GM13976 (cell line): ENCODE data around the gene NPY4R2.
"Not testable (repeated sequence)": the region's sequence is repeated elsewhere in the genome, so short reads cannot be mapped to it uniquely, and the experiment has no call there.

Experiments
- DNase-seq: peaks from one replicate; pipeline ENCODE4 v3.0.0; 2012; ENCODE audit warnings: low spot score
- in situ Hi-C: fragments of 300-500 bp; cut with MboI; formaldehyde crosslinking; loops from one replicate; pipeline ENCODE4 v1.12.0; 2022; ENCODE audit warnings: low sequenced_read_pairs, mixed read lengths, inconsistent platforms; ENCODE audit not compliant: unreplicated experiment

Gene NPY4R2

DNA sequence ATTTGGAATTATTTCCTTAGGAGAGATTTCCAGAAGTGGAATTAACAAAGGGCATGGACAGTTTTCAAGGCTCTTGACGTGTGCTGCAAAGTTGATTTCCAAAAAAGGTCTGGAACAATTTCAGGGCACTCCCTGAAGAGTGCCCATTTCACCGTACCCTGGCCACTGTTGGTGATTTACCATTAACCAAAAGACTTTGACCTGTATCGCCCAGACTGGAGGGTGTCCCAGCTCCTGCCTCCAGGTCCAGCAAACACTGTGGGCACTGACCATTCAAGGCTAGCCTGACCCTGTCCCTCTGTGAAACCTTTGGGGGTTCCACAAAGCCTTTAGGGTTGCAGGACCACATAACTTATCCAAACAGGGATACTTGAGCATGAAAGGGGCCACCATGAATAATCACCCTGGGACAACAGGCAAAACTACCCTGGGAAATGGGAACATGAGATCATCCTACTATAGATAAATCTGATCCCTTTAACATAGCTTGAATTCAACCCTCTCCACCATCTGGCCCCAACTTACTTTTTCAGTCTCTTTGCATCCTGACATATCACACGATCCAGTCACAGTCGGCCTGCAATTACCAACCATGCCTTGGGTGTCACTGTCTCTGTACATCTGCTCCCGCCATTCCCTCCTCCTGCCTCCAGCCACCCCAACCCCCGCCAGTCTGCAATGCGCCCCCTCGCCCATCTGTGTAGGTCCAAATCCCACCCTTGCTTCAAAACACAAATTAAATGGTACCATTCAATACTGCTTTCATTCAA, 8.9 kb downstream of the NPY4R2 start:
- DNase-seq, in situ Hi-C loops: not testable (repeated sequence)

DNA sequence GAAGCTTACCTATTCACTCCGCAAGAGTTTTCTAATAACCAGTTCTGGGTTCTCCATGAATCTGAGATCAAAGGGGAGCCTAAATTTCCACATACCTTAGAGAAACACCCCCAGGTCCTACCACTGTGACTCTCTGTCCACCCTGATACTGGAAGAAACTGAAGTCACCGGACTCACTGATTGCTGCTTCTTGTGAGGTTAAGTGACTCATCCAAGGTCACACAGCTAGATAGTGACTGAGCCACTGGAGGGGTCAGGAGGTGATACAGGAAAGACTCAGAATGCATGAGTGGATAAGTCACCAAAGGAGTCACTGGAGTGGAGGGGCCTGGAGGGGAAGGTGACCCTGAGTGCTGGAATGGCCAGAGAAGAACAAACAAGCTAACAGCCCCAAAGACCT, 9.8 kb downstream of the NPY4R2 start:
- DNase-seq, in situ Hi-C loops: not testable (repeated sequence)

DNA sequence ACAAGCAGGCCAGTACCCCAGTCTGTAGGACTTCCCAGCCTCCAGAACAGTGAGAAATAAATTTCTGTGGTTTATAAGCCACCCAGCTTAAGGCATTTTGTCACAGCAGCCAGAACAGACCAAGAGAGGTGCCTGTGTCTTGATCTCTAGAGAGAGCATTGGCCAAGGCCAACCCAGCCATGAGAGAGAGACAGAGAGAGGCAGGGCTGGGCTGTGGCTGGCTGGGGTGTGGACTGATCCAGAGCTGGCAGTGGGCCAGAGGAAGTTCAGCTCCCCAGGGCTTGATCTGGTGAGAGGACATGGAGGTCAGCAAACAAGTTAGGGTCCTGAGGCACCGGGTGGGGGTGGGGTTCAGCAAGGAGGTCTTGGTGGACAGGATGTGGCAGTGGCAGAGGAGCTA, 14.4 kb downstream of the NPY4R2 start:
- in situ Hi-C loops, DNase-seq: not testable (repeated sequence)

DNA sequence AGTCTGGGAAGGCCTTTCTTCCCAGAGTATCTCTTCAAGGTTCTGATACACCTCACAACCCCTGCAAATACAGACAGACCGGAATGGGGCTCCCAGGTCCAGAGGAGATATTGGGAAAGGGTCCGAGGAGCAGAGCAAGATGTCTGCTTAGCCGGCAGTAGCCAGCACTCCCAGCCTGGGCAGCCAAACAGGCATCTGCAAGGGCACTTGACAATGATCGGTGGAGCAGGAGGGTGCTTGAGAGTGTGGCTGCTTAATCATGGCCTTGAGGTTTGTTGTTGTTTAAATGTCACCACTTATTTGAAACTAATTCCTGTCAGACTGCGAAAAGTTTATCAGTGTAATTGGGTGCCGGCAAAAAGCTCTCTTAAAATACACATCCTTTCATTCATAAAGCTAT, 15.0 kb downstream of the NPY4R2 start:
- in situ Hi-C loops, DNase-seq: not testable (repeated sequence)

DNA sequence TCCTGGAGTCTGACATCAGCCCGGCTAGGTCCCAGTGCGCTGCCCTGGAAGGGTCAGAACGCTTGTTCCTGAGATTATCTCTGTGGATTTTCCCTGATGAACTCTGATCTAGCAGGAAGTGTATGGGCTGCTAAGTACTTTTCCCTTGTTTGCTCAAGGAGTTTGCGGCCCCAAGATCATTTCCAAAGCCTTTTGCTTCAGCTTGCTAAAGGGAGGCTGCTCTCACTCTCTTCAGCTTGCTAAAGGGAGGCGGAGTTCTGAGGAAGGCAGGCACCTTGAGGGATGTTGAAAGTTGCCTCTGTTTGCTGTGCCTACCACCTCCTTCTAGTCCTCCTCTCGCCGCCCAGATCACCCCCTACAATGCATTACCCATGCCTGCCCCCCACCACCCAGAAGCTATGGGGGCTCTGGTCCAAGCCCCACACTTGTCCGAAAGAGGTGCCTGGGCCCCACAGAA, 18.3 kb downstream of the NPY4R2 start:
- in situ Hi-C loops, DNase-seq: not testable (repeated sequence)

DNA sequence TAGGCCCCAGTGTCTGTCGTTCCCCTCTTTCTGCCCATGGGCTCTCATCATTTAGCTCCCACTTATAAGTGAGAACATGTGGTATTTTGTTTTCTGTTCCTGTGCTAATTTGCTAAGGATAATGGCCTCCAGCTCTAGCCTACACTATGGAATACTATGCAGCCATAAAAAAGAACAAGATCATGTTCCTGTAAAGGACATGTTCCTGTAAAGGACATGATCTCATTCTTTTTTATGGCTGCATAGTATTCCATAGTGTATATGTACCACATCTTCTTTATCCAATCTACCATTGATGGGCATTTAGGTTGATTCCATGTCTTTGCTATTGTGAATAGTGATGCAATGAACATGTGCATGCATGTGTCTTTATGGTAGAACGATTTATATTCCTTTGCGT, 19.2 kb downstream of the NPY4R2 start:
- DNase-seq, in situ Hi-C loops: not testable (repeated sequence)

DNA sequence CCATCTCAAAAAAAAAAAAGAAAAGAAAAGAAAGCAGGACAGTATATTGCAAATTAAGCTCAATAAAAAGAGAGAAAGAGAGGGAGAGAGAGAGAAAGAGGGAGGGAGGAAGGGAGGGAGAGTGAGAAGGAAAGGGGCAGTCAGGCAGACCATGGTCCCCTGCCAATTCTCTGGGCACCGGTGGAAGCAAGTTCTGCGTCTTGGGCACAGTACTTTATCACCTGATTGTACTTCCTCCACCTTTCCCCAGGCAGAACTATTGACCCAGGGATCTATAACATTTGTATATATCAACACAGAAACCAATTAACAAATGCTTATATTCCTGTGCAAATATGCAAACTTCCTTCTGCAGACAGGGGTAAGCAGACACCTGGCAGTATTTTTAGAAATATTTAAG, 22.4 kb downstream of the NPY4R2 start:
- in situ Hi-C loops, DNase-seq: not testable (repeated sequence)

DNA sequence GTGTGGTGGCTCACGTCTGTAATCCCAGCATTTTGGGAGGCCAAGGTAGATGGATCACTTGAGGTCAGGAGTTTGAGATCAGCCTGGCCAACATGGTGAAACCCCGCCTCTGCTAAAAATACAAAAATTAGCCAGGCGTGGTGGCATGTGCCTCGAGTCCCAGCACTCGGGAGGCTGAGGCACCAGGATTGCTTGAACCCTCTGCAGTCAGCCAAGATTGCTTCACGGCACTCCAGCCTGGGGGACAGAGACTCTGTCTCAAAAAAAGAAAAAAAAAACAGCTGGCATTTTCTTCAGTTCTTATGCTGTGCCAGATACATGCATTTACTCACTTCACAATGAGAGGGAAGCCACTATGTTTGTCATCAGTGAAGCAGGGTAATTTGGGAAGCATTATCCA, 22.9 kb downstream of the NPY4R2 start:
- DNase-seq, in situ Hi-C loops: not testable (repeated sequence)

DNA sequence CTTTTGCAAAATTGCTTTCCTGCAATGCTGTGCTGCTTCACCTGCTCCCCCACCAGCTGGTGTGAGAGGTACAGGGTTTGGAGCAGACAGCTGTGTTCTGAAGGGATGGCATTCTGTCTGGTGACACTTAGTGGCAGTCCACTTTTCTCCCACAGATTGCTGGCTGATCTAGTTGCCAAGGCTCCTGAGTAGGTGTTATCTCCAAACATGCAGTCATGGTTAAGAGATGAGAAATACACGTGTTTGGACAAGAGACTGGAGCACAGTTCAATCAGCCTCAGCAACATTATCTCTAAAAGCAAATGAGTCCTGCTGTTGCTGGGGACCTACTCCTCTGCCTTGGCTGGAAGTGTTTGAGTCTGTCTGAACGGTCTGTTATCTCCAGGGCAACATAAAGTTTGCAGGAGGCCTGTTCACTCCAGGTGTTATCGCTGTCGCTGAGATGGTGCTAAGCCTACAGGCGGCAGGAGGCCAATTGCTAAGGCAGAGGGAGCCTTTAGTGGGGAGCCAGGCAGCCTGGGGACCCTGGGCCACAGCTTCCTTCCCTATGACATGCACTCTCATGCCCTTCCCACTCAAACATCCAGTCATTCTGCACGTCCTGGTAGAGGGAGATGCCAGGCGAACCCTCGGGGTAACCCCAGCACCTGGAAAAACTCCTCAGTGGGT, 24.0 kb downstream of the NPY4R2 start:
- in situ Hi-C loops, DNase-seq: not testable (repeated sequence)

DNA sequence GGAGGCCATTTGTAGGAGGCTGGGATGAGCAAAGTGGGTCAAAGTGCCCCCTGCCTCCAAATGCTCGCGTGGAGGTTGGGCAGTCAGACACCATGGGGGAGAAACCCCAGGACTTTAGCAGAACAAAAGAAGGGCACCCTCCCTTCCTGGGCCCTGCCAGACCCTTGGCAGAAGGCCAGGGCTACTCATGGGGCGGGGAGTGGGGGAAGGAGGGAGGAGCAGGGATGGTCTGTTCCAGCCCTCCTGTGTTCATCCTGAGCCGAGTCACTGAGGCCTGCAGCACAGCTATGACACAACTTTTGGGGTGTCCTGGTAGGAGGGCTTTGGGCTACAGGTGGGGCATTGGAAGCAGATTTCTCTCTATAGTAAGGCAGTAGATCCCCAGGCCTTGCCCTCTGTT, 24.9 kb downstream of the NPY4R2 start:
- in situ Hi-C loops, DNase-seq: not testable (repeated sequence)

DNA sequence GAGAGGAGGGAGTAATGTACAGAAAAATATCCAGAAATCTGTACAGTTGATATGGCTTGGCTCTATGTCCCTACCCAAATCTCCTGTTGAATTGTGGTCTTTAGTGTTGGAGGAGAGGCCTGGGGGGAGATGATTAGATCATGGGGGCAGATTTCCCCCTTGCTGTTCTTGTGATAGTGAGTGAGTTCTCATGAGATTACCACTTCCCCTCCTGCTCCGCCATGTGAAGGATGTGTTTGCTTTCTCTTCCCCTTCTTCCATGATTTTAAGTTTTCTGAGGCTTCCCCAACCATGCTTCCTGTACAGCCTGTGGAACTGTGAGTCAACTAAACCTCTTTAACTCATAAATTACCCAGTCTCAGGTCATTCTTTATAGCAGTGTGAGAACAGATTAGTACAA, 29.0 kb downstream of the NPY4R2 start:
- DNase-seq, in situ Hi-C loops: not testable (repeated sequence)

DNA sequence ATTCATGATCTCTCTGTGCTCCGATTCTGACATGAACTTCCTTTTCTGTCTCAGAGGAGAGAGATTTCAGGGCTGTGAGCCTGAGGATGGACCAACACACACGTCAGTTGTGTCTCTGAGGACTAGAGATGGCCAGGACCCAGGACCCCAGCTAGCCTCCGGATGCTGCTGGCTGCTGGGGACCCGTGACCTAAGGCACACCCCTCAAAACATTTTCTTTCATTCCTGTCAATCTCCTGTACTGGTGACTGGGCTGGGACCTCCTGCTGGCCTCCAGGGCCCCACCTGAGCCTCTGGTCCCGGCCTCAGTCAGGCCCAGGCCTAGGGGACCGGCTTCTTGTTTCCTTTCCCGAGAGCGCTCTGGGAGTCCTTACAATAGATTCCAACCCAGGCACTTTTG, 38.7 kb downstream of the NPY4R2 start:
- in situ Hi-C loops, DNase-seq: not testable (repeated sequence)

DNA sequence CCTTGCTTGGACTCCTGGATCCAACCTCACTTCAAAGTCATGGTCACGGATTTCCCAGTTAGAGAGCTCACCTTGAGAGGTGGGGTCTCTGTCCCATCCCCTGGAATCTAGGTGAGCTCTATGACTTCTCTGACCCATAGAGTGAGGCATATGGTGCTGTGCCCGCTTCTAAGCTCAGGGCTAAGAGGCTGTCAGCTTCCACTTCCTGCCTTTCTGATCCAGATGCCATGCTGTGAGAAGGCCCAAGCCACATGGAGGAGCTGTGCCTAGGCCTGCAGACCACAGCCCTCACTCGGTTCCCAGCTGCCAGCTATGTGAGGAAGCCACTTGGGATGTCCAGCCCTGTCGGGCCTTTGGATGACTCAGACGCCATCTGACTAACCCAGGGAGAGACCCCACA, 41.2 kb downstream of the NPY4R2 start:
- in situ Hi-C loops = not testable (repeated sequence)

DNA sequence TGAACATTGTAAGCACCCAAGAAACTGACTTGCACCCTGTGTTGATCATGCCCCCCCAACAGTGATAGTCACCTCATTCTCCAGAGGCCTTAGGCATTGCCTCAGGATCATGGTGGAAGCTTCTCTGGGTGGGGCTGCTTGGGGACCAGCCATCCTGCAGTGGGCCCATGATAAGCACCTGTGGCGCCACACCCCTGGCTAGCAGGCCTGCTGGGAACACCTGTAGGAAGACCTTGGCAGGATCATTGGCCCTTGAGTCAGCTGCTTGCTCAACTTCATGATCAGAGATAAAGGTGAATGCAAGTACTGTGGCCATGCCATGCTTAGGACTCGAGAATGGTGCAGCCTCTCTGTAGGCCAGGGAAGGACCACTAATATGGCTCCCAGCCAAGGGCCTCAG, 42.2 kb downstream of the NPY4R2 start:
- DNase-seq, in situ Hi-C loops: not testable (repeated sequence)

More for the DNA sequence above, 41.2 kb downstream of the NPY4R2 start:
- DNase-seq = not testable (repeated sequence)

DNA sequence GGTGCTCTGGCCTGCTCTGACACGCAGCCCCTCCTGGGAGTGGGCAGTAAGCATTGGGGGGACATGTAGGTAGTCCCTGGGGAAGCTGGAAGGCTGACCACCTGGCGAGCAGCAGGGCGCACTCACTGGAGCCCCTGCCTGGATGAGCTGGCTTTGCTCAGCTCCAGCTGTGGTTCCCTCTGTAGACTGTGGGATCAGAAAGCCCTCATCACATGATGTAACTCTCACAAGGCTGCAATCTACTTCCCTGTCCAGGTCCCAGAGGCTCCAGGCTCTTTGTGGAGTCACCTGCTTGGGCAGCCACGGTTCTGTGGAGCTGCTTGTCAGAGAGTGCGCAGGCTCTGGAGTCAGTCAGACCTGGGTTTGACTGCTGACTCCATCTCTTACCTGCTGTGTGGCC, 44.3 kb downstream of the NPY4R2 start:
- in situ Hi-C loops, DNase-seq: not testable (repeated sequence)

DNA sequence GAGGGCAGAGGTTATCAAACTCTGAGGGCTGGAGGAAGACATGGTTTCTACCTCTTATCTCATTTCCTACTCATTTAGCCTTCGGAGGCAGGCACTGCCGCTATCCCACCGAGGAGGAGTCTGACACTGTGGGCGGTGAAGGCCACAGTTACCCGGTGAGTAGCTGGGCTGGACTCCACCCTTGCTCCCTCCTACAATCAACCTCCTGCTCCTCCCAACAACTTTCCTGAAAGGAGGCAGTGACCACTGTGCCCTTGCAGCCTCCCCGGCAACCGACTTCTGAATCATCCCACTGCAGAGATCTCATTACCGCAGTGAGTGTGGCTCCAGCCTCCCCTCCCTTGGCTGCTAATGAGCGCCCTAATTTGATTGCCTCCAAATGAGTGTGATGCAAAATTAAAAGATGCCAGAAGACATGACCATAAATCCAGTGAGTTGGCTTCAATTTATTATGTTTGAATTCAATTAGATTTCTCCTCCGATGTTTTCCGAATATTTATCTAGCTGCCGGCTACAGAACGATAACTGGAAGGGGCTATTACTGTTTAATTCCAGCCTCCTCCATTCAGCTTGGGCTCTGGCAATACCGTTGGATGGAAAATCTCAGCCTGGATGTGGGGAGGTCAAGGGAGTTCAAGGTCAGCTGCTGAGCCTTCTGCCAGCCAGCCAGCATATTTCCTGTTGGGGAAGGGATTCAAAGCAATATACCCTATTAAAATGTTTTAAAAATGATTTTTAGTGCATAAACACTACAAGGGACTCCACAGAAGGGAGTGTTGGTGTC, 46.0 kb downstream of the NPY4R2 start:
- DNase-seq, in situ Hi-C loops: not testable (repeated sequence)

DNA sequence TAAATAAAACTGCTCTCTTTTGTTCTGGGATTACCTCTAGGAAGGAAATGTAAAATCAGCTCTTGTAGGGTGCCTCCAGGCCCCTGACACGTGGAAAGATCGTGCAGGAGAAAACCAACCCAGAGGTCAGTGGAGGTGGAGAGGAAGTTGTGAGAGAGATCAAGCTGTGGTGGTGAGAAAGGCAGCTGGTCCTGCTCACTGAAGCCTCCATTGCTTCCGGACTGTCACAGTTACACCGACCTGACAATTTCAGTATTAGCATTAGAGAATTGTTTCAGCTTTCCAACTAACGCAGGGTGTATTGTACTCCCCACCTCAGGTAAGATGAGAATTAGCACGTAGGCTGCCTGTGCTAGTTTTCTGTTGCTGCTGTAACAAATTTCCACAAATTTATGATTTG, 50.5 kb downstream of the NPY4R2 start:
- in situ Hi-C loops = not testable (repeated sequence)

DNA sequence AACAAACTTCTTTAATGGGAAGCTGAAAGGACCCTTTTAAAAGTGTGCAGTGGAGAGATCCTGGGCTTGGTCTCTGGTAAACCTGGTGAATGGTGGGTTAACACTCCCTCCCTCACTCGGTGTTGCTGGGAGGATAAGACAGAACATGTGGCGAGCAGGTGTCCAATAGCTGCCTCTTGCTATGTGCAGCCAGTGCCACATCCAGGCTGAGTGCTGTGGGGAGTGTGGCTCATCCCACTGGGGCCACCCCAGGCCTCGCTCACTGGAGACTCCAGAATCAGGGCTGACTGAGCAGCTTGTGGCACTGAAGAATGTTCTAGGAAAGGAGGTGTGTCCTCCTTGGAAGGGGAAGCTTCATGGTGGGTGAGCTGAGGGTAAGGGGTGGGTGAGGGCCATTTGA, 51.6 kb downstream of the NPY4R2 start:
- in situ Hi-C loops, DNase-seq: not testable (repeated sequence)

More for the DNA sequence above, 50.5 kb downstream of the NPY4R2 start:
- DNase-seq = not testable (repeated sequence)

DNA sequence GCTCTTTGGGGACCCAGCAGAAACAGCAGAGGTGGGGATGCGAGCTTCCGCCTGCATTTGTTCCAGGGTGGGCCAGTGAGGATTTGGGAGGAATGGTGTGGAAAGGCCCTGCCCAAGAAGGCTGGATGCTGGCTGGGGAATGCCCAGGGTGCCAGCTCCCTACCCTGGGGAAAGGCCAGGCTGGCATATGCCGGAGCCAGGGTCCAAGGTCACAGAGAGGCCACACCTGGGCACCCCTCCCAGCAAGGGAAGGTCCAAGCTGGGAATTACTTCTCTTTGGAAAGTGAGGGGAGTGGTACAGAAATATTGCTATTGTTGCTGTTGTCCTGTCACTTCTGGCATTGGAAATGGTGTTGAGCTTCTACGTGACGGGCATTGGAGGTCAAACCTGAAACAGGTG, 53.1 kb downstream of the NPY4R2 start:
- DNase-seq, in situ Hi-C loops: not testable (repeated sequence)
